22Rv1 (cell line): ENCODE measurements around the gene TMEM120A.

Source experiments
- H3K27ac ChIP-seq: fragments of 450-650 bp; 2 replicates; pipeline ENCODE4 v1.5.1; 2017
- CTCF ChIP-seq: fragments of 450-650 bp; IDR thresholded peaks from 2 replicates; pipeline ENCODE4 v1.5.1; 2017; ENCODE audit warnings: mild to moderate bottlenecking
- ZFX ChIP-seq: fragments of 450-650 bp; IDR thresholded peaks from 2 replicates; pipeline ENCODE4 v1.6.1; 2017; ENCODE audit warnings: antibody characterized with exemption, borderline replicate concordance

TMEM120A gene

GRCh38 chr7:75995052-75995471 lies 667 bp upstream of the TMEM120A start:
- TF ChIP-seq ZFX, result no peak
- no peak for TF ChIP-seq CTCF
- H3K27ac ChIP-seq, result peak overlapping the region; percentile 86

GRCh38 chr7:75993689-75994387 lies 557 bp downstream of the TMEM120A start:
- TF ChIP-seq ZFX (no peak), CTCF (no peak)

GRCh38 chr7:75992083-75992755 lies 2.2 kb downstream of the TMEM120A start:
- TF ChIP-seq ZFX (no peak), CTCF (no peak)
- peak overlapping the region; percentile 86 for H3K27ac ChIP-seq

More at GRCh38 chr7:75993689-75994387, 557 bp downstream of the TMEM120A start:
- H3K27ac ChIP-seq, result peak overlapping the region; percentile 86

GRCh38 chr7:75991531-75992082 lies 2.8 kb downstream of the TMEM120A start:
- H3K27ac ChIP-seq, result peak overlapping the region; percentile 86
- no peak for TF ChIP-seq CTCF
- no peak for TF ChIP-seq ZFX

GRCh38 chr7:75989500-75990388 lies 4.7 kb downstream of the TMEM120A start:
- 0 out of 2 replicates have a peak overlapping the region, but pooled peaks have one; percentile 31 for H3K27ac ChIP-seq
- TF ChIP-seq CTCF (no peak), ZFX (no peak)

GRCh38 chr7:75988568-75989499 lies 5.6 kb downstream of the TMEM120A start:
- TF ChIP-seq ZFX (no peak), CTCF (no peak)
- H3K27ac ChIP-seq, result 0 out of 2 replicates have a peak overlapping the region, but pooled peaks have one; percentile 31
